GM21447 (cell line): ENCODE measurements around the gene SLC2A4RG.
"Not testable (repeated sequence)": the region's sequence is repeated elsewhere in the genome, so short reads cannot be mapped to it uniquely, and the experiment has no call there.

ENCODE experiments used
- ATAC-seq: cut with Tn5 transposase; IDR thresholded peaks from one replicate; pipeline ENCODE4 v1.9.1; 2021; ENCODE audit not compliant: unreplicated experiment

SLC2A4RG gene

DNA sequence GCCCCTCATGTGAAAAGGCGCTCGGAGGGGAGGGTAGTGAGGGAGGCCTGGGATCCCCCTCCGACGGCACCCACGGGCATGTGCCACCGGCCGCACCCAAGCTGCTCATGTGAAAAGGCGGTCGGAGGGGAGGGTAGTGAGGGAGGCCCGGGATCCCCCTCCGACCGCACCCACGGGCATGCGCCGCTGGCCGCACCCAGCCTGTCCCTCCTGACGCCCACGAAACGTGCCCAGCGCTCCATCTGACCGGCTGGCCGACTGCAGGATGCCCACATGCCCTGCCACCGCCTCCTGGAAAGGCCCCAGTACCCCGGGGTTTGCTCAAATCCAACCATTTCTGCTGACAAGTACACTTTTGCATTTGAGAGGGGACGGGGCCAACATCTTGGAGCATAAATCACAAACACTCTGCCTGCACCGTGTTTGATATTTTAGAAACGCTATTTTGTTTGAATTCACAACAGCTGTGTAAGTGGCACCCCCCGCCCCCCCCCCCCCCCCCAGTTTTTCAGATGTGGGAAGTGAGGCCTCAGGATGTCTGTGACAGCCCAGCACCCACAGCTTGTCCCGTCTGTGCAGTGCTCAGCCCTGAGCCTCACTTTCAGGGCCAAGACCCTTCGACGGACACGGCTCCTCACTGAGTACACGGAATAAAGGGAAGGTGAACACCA, 34.1 kb downstream of the SLC2A4RG start:
- ATAC-seq: no peak

DNA sequence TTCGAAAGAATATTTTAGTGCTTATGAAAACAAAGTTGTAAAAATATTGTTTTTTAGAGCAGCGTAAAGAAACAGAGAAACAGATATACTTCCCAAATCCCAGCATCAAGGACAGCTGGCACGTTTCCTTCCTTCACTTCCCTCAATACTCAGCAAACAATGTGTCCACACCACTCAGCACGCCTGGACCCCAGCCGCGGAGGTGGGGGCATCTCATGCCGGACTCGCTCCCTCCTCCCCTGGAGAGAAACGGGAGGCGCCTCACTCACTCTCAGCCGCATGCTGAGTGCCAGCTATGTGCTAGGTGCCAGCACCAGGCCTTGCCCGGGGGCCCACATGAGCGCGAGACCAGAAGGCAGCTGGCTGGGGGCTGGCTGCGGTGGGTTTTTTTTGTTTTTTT, 34.7 kb downstream of the SLC2A4RG start:
- no peak for ATAC-seq

DNA sequence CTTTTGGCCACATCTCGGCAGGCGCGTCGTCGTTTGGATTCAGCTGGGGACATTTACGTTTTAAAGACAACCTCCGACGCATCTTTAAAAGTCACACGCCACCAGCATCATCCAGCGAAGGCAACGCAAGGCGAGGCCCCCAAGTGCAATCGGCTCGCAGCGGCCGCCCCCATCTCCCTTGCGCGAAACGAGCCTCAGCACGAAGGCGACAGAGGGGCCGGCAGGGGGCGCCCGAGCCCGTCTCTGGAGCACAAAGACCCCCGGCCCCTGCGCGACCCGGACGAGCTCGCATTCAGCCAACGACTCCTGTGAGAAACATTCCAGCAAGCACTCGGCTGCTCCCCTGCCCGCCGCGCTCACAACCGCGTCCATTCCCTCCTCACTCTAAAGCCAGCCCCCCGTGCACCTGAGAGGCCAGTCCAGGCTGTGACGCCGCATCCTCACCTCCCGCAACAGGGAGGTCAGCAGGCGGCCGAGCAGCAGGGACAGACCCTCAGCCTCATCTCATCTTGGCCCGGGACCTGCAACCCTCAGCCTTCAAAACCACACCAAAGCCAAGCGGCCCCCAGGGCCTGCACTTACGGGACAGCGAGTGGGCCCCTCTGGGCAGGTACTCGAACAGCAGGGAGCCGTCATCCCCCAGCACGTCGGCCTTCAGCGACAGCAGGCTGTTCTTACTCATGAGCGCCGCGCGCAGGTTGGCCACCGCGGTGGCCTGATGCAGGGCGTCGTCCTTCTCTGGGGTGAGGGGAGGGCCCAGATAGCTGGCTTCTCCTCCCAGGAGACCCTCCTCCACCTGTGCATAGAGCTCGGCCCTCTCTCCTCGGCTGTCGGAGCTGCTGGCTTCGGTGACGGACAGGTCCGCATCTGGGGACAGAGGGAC, 35.8 kb downstream of the SLC2A4RG start:
- no peak for ATAC-seq

DNA sequence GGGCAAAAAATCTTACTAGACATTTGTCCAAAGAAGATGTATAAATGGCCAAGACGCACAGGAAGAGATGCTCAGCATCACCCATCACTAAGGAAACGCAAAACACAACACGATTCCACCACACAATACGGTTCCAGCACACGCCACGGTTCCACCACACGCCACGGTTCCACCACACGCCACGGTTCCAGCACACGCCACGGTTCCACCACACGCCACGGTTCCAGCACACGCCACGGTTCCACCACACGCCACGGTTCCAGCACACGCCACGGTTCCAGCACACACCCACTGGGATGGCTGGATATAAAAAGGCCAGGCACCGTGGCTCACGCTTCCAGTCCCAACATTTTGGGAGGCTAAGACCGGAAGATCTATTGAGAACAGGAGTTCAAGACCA, 37.3 kb downstream of the SLC2A4RG start:
- not testable (repeated sequence) for ATAC-seq

DNA sequence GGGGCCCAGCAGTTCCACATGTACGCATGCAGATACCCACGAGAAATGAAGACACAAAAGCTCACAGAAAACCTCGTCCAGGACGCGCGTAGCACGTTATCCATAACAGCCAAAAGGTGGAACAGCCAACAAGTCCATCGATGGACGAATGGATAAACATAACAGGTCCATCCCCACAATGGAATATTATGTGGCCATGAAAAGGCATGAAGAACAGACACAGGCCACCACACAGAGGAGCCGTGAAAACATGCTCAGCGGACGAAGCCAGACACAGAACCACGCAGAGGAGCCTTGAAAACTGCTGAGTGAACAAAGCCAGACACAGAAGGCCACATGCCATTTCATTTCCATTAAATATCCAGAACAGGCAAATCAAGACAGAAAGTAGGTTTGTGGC, 38.0 kb downstream of the SLC2A4RG start:
- ATAC-seq: no peak

DNA sequence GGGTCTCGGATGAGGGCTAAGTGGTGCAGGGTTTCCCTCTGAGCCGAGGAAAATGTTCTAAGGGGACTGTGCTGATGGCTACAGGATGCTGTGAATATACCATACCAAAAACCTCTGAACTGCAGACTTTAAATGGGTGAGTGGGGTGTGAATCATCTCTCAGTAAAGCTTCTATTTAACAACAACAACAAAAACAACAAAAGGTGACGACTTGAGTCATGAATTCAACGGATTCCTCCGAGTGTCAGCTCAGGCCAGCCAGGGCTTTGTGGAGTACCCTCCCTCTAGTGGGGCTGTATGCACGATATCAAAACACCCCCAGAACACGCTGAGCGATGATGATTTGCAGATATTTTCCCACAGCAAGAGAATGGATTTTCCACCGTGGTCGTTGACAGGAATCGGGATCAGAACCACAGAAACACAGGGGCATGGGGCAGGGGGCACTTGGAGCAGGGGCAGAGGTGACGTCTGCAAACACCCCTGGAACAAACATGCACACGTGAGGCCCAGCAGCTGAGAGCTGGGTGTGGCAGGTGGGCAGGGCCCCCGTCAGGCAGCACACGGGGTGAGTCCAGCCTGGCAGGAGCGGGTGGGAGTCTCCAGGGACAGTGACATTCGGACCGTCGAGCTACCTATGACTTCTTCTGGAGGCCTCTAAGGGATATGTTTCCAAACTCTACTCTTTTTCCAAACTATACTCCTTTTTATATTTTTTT, 38.6 kb downstream of the SLC2A4RG start:
- no peak for ATAC-seq

DNA sequence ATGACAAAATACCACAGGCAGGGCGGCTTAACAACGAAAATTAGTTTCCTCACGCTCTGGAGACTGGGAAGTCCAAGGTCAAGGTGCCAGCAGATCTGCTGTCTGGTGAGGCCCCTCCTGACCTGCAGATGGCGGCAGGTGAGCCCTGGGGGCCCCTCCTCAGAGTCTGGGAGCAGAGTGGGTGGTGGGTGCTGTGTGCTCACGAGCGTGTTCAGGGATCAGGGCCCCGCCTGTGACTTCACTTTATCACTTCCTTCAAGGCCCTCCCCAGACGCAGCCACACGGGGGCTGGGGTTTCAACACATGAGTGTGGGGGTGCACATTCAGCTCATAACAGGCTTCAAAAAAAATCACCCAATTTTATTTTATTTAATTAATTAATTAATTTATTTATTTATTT, 39.3 kb downstream of the SLC2A4RG start:
- no peak for ATAC-seq

DNA sequence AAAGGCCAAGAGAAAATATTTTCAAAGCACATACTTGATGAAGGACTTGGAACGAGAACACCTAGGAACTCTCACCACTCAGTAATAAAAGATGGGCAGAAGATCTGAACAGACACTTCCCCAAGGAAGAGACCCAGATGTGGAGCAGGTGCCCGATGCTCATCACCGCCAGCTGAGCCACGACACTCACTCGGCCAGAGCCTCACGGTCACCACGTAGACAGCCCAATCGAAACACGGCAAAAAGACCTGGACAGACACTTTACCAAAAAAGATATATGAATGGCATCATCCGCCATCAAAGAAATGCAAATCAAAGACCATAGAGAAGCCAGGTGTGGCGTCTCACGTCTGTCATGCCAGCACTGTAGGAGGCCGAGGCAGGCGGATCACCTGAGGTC, 41.6 kb downstream of the SLC2A4RG start:
- no peak for ATAC-seq

DNA sequence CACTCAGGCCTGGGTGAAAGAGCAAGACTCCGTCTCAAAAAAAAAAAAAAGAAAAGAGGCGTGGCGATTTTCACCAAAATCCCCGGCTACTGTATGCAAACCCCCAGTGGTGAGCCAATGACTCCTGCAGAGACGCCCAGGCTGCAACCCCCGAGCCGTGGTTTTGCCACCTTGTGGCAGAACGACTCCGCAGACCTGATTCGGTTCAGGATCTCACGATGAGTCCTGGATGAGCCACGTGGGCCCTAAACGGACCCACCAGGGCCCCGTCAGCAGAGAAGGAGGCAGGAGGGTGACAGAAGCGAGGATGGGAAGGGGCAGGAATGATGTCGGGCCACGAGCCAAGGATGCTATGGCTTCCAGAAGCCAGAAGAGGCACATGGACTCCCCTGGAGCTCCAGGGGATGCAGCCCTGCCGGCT, 42.5 kb downstream of the SLC2A4RG start:
- ATAC-seq: no peak

DNA sequence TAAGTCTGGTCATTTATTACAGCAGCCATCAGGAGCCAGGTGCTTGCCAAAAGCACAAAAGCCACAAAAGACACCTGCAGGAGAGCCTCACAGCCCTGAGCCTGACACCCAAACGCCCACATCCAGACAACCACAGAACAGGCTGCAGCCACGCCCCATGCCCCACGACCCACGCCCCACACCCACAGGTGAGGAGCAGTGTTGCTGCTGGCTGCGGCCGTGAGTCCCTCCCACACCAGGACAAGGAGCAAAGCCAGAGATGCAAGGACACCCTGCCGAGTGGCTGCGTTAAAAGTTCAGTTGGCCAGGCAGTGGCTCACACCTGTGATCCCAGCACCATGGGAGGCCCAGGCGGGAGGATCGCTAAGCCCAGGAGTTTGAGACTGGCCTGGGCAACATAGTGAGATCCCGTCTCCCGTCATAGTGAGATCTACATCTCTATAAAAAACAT, 43.0 kb downstream of the SLC2A4RG start:
- no peak for ATAC-seq

DNA sequence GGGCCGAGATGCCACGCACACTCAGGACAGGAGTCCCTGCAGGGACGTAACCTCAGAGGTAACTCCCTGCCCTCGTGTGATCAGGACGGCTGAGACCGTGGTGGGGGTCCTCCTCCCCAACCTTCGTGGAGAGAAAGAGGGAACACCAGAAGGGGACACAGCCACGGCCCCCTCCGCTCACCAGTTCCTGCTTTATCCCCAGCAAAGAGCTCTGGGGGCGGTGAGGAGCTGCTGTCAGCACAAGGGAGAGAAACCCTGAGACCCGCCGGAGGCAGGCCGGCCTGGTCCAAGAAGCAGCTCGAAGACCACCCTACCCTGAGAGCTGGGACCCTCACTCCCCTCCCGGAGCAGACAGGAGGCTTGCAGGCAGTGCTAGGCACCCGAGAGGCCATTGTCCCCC, 44.4 kb downstream of the SLC2A4RG start:
- ATAC-seq: no peak

DNA sequence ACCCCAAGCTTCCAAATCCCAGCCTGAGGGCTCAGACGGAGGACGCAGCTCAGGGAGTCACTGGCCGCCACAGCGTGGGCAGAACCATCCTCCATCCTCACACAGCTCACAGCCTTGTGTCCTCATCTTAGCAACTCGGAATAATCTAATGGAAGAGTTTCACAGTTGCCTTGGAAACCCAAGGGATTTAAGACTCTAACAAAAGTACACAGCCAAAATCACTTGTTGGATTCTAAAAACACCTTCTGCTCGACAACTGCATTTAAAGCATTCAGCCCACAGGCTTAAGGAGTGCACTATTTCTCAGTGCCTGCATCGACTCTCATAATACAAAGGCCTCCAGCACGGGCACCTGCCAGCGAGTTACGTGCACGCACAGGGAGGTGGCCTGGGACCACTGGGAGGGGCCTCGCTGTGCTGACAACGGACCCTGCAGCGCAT, 46.1 kb downstream of the SLC2A4RG start:
- no peak for ATAC-seq

DNA sequence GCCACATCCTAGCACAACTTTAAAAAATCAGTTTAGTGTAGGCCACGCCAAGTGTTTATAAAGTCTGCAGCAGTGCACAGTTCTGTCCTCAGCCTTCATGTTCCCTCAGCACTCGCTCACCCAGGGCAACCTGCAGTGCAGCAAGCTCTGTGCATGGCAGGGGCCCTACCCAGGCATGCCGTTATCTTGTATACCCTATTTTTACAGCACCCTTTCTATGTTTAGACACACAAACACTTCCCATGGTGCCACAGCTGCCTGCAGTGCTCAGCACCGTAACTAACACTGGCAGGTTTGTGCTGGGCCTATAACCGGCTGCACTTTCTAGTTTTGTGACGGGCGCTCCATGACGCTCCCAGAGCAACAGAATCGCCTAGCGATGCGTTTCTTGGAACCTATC, 47.7 kb downstream of the SLC2A4RG start:
- no peak for ATAC-seq

DNA sequence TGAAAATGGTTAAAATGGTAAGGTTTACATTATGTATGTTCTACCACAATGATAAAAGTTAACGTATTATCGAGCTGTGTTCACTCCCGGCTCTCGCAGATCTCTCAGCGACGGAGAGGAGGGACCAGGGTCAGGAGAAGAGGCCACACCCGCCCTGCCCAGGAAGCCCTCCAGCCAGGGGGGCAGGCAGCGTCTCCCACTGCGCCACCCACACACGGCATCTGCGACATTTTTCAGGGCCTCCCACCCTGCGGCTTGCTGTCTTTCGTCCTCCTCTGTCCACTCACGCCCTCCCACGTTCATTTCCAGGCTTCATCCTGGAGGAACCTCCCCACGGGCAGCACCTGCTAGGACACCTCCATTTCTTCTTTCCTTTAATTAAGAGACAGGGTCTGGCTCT, 48.2 kb downstream of the SLC2A4RG start:
- no peak for ATAC-seq

DNA sequence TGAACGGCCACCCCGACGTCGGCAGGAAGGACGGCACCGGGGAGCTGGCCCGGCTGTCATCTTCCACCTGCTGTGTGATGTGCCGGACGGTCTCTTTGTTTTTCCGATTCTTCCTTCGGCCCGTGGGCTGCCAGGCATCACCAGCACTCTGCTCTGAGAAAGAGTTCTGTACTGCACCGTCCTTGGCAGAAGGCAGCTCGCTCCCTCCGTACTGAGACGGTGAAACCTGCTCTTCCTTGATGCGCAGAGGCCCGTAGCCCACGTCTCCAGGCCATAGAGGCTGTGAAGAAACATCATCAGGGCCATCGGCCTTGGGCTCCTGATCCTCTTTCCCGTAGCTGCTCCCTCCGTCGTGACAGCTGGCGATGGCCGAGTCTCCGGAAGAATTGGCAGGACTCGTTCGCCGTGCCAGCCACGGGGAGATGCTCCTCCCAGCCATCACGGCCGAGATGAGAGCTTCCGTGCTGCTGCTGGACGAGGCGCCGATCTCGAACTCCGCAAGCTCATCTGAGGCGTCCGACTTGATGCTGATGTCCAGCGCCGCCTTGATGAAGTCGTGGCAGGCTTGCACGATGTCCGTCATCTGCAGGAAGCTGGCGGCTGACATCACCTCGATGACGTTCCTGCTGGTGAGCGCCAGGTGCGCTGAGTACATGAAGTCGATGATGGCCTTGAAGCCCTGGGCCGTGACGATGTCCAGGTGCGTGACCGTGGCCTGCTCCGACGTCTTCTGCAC, 50.4 kb downstream of the SLC2A4RG start:
- no peak for ATAC-seq

DNA sequence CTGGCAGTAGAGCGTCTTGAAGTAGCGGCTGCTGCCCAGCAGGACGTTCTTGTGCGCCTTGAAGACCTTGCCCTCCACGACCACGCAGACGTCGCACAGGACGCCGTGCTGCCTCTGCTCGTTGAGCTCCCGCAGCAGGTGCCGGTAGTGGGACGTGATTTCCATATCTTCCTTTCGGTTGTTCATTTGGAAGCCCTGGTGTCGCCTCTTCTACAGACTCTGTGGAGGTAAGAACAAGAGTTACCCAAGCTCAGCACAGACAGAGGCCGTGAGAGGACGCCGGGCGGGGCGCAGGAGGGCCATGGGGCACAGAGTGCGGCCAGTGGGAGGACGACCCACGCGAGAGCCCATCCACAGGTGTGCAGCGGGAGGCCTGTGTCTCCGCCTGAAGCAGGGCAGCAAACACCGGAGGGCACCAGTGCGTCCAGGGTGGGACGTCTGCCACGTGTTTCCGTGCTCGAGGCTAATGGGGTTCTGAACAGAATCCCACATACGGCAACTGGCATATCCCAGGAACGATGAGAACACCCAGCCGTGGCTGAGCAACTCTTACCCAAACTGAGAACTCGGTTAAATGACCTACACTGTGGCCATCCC, 51.1 kb downstream of the SLC2A4RG start:
- no peak for ATAC-seq

DNA sequence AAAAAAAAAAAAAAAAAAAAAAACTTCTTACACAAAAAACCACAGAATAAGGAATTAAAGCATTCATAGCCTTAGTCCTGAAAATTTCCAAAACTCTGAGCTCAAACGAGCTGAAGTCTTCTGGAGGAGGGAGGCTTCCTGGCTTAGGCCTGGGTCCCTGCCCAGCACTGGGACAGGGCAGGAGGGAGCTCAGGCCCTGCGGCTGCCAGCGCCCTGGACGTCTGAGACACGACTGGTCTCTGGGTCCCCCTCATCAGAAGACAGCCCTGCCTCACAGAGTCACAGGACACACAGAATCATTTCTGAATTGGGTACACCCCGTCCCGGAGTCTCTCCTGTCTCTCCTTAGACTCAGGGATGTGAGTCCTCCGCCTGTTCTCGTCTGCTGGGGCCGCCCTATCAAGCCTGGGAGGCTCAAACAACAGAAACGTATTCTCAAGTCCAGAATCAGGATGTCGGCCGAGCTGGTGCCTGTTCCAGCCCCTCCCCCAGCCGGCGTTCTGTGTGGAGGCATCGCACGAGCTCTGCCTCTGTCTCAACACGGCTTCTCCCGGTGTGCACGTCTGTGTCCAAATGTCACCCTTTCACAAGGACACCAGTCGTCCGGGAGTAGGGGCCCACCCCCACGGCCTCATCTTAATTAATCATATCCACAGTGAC, 52.1 kb downstream of the SLC2A4RG start:
- ATAC-seq: no peak

DNA sequence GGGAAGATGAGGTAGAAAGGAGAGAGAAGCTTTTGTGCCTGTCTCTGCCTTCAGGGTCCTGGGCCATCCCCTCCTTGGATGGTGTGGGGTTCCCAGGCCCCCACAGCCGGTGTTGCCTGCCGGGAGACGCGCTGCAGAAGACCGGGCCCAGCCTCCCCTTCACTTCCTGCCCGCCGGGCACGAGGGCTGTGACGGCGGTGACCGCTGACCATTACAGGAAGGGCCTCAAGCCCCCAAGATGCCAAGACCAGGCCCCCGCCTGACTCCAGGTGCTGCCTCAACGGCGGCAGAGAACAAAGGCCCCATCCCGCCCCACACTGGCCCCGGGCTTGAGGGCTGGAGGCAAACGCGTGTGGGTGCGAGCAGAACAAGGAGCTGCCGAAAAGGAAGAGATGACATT, 53.3 kb downstream of the SLC2A4RG start:
- ATAC-seq: no peak
